Islet of Langerhans (tissue), 1 donor: ENCODE data around the gene TMEM234.

ENCODE experiments used
- FAIRE-seq: peaks from one replicate; lab custom pipeline; 2011; peaks lifted over from hg19 to GRCh38; lab: Jason Lieb, UNC

Gene TMEM234

DNA sequence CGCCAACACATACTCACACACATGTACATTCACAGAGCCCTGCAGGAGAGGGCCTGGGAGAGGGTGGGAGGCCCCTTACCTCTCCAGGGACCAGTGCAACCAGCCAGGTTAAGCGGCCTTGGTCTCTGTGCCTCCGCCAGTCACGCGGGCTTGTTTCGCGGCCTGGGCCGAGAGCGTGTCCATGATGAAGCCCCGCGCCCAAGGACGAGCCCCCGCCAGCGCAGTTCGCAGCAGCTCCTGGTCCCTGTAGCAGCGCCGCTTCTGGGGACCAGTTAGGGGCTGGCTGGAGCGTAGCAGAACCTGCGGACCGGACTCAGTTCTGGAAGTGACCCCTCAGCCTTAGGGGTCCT is 17.6 kb upstream of the TMEM234 start:
- FAIRE-seq, result no peak

DNA sequence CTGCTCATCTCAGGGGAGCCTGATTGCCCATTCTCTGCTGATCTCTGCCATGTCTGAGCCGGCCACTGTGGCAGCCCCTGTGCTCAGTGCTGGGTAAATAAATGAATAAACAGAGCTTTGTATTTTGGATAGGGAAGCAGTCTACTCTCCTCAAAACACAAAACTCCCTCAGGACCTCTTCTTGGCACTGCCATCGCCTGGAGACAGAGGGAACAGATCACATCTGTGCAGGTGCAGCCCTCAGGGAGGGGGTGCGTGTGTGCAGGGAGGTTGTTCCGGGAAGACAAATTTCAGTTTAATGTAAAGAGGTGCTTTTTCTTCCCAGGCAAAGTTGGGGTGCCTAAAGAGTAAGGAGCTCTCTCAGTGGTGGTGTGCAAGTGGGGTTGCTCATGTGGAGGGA is 17.2 kb upstream of the TMEM234 start:
- no peak for FAIRE-seq

DNA sequence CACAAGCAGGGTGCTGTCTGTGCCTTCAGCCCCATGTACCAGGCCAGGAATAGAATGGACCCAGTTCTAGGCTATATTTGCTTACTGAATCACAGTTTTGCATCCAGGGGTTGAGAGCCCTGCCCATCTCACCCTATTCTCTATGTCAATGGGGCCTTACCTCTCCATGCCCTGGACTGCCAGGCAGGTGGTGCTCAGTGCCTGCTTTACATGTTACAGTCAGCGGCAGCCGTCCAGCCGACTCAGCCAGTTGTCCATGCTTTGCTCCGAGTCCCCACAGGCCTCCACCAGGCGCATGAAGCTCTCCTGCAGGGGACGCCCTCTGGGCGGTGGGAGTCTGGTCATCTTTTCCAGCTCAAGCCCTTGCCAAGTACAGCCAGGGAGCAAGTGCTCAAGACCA is 12.6 kb upstream of the TMEM234 start:
- no peak for FAIRE-seq

DNA sequence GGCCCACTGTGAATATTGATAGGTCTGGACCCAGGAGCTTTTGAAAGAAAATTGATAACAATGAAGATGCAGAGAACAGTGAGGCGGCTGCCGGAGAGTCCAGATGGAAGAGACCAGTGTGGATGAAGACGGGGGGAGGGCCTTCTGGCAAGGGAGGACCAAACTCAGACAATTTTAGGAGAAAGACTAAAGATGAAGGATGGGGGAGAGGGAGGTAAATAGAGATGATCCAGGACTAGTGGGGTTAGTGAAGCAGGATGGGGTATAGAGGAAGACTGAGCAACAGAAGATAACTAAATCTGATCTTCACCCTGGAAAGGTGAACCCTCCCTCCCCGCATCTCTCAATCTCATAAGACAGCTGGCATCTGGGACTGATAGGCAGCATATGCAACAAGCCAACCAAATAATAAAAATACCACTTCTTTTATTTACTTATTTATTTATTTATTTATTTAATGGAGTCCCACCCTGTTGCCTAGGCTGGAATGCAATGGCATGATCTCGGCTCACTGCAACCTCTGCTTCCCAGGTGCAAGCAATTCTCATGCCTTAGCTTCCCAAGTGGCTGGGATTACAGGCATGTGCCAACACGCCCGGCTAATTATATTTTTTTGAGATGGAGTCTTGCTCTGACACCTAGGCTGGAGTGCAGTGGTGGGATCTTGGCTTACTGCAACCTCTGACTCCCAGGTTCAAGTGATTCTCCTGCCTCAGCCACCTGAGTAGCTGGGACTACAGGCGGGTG is 10.6 kb upstream of the TMEM234 start:
- no peak for FAIRE-seq

DNA sequence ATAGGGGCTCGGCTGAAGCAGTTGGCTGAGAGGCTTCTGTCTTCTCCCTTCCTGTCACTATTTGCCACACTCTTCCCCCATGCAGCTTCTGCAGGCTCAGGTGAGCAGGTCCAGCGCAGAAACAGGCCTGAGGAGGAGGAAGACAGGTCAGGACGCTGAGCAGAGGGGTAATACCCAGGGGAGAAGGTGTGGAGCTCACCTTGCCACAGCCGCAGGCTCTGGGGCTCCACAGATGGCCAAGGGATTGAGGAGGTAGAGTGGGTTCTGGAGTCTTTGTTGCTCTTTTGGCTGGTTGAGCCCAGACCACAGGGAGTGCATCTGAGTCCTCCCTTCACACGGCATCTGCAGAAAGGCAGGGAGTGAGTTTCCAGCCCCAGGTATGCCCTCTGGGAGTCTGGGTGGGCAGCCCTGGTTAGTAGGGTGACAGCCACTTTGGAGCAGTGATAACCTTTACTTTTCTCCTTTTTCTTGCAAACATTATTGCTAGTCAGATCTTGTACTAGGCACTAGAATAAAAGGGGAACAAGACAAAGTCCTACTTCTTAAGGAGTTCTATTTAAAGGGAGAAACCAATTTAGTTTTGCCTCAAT is 9.8 kb upstream of the TMEM234 start:
- FAIRE-seq, result no peak

DNA sequence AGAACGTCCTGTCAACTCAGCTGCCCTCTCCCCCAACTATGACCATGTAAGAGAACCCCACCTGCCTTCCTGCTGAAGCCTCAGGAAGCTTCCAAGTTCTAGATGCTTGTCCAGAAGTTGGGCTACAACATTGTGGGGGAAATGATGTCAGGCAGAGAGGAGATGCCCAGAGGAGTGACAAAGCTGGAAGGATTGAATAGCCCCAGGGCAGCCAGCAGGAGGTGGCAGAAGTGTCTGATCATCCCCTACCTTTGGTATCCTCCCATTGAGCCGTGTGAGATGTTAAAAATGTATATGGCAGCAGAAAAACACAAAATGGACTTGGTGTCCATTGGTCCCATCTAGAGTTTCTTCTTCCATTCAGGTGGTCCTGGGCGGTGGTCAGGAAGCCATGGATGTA is 6.6 kb upstream of the TMEM234 start:
- no peak for FAIRE-seq

DNA sequence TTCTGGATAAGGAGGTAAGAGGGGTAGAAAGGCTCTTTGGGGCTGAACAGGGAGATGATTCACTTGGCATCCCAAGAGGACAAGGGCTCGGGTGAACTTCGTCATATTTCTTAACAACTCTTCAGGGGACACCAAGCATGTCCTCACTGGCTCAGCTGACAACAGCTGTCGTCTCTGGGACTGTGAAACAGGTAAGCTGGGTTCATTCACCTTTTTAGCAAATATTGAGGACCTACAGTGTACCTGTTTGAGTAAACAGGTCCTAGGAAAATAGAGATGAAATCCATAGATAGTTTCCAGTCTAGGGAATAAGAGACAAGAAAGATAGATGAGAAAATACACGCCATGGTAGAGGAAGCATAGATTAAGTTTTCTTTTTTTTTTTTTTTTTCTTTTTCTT is 2.1 kb upstream of the TMEM234 start:
- FAIRE-seq, result no peak

DNA sequence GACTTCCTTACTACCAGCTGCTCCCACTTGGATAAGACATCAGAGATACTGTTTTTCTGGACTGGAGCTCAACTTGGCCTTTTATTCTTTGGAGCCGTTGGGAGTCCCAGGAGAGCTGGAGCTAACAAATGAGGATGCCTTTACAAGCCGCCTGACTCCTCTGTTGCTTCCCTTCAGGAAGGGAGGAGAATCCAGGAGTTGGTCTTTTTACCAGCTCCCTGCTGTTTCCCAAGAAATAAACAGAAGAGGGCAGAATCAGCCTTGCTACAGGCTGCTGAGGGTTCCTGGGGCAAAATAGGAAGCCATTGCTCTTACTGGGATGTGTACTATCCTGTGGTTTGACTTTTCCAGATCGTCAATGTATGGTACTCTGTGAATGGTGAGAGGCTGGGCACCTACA is 1.5 kb upstream of the TMEM234 start:
- no peak for FAIRE-seq

DNA sequence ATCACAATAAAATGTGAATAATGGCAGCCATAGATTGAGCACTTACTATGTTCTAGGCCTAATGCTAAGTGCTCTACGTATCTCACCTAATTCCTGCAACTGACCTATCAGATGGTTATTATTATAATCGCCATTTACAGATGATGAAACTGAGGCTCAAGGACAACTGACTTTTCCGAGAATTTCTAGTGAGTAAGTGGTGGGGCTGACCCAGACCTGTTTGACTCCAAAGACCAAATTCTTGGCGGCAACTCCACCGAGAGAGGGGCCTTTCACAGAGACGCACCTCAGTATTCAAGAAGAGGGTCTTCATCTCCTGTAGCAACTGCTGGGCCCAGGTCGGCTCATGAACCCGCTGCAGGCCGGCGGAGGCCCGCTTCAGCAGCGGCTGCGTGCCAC is 573 bp downstream of the TMEM234 start:
- FAIRE-seq, result no peak

DNA sequence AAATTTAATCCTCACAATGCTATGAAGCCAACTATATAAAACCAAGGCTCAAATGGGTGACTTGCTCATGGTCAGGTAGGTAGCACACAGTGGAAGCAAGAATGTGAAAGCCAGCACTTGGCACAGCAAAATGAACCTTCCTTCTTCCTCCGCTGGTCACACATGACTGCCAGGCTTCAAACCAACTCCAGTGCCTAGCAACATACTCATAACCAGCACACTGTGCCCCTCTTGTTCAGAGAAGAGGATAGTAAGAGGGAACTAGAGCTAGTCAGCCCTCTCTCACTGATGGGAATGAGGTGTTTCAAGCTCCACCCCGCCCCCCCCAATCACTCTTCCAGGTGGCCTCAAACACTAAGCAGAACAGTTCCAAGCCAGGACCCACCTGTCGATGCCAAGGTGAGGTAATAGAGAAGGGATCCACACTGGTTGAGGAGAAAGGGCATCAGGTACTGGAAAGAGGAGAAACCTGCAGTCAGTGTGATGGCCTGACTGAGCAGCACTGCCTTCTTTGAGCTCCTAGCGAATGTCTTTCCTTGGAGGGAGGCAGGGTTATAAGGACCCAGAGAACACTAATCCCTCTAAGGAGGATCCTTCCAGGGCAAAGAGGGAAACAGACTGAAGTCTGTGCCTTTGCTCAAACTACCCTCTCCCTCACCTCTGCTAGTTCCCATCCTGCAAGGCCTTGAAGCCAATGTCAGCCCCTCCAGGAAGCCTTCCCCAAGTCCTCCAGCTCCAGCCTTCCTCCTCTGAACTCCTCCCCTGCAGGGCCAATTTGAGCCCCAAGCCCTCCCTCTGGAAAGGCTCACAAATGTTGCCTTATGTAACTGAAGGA is 1.2 kb downstream of the TMEM234 start:
- no peak for FAIRE-seq

DNA sequence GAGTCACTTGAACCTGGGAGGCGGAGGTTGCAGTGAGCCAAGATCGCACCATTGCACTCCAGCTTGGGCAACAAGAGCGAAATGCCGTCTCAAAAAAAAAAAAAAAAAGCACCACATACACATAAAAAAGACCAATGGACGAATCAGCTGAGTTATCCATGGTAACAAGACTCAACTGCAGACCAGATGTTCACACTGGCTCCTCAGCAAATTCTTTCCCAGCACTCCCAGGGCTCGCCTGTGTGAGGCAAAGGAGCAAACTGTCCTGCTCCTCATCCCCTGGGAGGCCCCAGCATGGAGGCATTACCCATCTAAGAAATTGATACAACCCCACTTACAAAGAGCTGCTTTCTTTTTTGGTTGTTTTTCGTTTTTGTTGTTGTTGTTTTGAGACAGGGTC is 3.1 kb downstream of the TMEM234 start:
- FAIRE-seq, result no peak

DNA sequence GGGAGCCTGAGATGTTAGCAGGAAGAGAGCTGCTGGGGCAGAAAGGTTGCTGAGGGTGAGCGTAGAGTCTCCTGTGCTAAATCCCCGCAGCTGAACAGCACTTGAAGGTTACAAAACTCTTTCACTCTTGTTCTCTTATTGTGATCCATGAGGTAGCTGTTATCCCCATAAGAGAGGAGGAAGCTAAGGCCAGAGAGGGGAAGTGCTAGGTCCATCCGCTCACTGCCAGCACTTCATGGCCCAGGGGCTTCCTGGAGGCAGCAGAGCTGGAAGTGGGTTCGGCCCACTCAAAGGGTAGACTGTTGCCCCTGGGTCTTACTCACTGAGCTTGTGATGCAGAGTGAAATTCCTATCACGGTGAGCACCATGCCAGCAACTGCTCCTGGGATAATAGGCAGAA is 5.6 kb downstream of the TMEM234 start:
- FAIRE-seq, result no peak

DNA sequence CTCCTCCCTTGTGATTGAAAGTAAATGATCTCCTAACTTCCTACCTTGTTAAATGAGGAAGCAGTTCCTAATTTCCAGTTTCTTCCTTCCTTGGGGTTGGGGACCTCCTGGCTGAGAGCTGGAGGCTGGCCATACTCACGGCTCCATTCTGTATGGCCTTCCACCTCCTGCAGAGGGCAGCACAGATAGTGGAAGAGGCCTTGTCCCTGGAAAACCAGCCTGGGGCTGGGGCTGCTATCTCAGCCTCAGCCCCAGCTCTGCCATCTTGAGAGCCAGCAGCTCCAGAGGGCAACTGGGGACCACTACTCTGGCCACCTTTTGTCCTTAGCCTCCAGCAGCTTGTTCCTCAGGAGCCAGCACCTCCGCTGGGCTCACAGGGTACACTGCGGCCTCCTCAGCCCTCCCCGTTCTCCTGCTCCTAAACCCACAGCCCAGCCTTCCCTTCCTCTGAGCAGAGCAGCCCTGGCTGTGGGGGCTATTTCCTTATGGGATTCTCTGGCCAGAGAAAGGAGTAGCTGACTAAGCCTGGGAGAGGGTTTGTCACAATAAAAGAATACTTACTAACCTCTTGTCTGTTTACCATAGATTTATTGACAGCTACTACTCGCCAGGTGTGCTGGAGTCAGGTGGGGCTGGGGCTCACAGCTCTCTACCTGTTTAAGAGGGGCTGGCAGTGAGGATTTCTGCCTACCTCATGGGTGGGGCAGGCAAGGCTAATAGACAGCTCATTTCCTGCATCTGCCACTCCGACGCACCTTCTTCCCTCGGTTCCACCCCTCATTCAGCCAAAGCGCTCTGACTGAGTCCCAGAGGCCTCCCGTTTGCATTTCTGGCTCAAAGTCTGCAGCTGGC is 6.3 kb downstream of the TMEM234 start:
- no peak for FAIRE-seq

DNA sequence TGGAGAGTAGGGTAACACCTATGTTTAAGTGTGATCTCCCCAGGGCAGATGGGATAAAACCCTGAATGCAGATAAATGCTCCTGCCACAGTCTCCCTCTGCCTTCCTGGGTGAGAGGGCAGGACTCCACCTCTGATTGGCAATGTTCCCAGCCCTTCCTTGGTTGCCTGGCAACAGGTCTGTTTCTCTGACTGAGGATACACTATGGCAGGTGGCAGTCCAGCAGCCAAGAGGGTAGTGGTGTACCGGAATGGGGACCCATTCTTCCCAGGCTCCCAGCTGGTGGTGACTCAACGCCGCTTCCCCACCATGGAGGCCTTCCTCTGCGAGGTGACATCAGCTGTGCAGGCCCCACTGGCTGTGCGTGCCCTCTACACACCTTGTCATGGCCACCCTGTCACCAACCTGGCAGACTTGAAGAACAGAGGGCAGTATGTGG is 13.2 kb downstream of the TMEM234 start, which contains the start of gene DCDC2B:
Gene DCDC2B (plus strand): TSS at position 199 of the 438 bp plus-strand sequence. CDS start 5 bp downstream, at position 204.
- FAIRE-seq, result no peak

DNA sequence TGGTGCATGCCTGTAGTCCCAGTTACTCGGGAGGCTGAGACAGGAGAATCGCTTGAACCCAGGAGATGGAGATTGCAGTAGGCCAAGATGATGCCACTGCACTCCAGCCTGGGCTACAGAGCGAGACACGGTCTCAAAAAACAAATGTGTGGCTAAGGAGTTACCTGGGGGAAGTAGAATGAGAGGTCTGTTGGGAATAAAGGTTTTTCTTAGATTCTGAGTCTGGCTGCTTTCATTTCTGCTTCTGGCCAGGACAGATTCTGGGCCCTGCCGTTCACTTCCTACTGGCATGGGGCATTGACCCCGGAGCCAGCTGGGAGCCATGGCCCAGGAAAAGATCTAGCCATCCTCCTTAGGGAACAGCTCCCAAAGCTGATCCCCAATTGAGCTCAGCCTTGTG is 13.7 kb downstream of the TMEM234 start:
- no peak for FAIRE-seq

DNA sequence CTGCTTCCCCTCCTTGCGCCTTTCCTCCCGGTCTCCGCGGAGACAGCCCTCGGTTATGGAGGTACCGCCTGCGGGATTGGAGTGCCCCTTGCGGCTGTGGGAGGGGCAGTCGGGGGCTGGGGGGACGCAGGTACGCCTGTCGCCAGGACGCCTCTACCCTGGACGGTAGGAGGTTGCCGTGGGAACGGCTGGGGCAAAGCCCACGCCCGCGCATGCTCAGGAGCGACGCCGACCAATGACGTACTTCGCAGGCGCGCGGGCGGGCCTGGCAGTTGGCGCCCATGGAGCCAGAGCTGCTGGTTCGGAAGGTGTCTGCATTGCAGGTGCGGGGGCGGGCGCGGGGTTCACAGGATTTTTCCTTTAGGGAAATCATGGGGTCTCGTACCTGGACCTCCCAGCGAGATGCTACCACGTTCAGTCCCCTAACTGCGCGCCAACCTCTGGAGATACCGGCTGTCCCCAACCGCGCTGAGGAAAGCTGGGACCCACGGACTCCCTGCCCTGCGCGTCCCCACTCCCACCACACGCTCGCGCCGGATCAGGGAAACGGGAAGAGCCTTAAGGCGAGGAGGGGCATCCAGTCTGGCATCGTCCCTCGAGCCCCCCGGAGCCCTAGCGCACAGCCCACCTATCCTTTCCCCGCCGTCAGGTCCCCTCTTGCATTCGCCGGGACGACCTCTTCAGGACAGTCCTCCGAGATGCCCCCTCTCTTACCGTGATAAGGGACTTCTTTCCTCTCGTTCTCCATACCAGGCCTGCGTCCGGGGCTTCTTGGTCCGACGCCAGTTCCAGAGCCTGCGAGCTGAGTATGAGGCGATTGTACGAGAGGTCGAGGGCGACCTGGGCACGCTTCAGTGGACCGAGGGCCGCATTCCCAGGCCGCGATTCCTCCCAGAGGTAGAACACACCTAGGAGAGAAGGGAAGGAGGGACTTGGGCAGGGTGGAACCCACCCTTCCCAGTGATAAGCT is 16.5 kb downstream of the TMEM234 start, which contains the start of gene IQCC:
Gene IQCC (plus strand): TSS at position 271 of the 970 bp plus-strand sequence. CDS start 11 bp downstream, at position 282.
- no peak for FAIRE-seq

DNA sequence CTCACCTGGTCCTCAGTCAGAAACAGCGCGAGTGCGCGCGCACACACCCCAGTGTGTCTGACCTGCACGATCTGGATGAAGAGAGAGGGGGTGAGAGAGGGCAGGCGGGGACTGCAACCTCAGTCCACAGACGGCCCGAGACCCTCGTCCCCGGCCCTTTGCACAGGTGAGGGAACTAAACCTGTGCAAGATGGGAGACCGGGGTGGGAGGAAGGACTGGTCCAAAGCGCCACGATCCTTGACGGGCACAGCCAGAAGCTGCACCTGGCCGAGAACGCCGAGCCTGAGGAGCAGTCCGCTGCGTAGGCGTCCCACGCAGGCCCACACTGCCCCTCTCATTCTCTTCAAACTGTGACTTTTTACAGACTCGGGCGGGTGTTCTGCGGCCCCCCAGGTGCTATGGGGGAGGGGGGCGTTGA is 17.2 kb downstream of the TMEM234 start:
- no peak for FAIRE-seq

DNA sequence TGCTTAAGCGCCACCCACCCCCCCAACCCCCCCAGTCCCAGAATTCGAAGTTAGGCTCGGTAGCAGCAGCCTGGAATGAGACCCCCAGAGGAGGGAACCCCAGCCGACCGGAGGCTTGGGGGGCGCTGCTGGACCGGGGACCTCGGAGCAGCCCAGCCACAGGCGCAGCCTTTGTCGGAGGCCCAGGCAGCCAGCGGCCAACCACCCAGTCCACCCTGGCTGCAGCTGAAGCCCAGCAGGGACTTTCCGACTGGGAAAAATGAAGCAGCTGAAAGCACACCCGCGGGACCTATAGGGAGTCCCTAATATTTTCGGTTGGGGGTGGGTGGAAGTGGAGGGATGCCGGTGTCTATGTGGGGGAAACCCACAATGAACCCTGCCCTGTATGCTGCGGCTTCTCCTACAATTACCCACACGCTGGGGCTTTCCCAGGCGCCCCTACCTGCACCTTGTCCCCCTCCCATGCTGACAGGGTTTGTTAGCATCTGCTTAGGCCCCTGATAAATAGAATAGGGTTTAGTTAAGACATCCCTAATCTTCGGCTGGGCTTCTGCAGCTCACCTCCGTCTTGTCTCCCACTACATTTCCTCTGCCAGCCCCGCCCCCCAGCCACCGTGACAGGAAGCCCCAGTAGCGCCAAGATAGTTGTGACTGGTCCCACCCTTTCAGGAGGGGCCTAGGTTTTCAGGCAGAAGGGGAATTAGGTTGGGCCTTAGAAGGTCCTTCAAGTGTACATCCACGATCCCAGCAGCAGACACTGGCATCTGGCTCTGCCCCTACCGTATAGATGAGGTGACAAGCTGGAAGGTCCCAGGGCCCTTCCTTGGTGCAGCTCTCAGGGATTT is 20.9 kb downstream of the TMEM234 start:
- FAIRE-seq, result no peak

DNA sequence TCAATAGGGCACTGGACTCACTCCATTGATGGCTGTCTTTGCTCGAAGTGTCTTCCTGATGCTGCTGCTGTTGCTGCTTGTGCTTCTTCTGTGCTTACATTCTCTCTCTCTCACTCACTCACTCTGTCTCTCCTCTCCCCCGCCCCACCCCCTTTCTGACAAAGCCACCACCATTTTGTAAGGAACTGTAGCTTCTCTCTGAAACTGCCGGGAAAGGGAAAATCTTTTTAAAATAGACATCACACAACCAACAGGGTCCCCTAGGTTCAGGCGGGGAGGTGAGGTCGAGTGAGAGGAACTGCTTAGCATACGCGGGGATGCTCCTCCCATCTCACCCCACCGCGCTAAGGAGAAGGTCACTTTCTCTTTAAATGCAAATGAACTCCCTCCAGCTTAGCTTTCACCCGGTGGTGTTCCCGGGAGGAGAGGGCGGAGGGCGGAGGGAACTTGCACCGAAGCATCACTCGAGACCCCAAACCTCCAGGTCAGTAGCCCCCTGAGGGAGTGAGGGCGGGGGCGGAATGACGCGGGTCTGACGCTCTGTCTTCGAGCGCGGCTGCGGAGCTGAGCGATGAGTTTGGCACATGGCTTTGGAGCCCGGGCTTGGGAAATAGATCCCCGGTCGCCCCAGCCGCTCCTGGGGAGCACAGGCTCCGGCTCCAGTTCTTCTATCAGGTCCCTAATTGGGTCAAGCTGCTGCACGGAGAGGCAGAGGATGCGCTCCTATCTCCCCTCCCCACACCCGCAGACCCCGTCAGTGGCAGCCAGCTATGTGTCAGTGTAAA is 21.7 kb downstream of the TMEM234 start, which contains the start of gene CCDC28B:
Gene CCDC28B (plus strand): TSS at position 370 of the 785 bp plus-strand sequence. CDS start 1,341 bp downstream, outside the sequence.
- FAIRE-seq, result no peak
